HG03457 (cell line): ENCODE measurements around the gene SLC18A2.
"Not testable (repeated sequence)": the region's sequence is repeated elsewhere in the genome, so short reads cannot be mapped to it uniquely, and the experiment has no call there.

Source experiments
- ATAC-seq: cut with Tn5 transposase; IDR thresholded peaks from one replicate; pipeline ENCODE4 v1.9.1; 2021; ENCODE audit warnings: moderate number of reproducible peaks; ENCODE audit not compliant: unreplicated experiment

SLC18A2 gene

DNA sequence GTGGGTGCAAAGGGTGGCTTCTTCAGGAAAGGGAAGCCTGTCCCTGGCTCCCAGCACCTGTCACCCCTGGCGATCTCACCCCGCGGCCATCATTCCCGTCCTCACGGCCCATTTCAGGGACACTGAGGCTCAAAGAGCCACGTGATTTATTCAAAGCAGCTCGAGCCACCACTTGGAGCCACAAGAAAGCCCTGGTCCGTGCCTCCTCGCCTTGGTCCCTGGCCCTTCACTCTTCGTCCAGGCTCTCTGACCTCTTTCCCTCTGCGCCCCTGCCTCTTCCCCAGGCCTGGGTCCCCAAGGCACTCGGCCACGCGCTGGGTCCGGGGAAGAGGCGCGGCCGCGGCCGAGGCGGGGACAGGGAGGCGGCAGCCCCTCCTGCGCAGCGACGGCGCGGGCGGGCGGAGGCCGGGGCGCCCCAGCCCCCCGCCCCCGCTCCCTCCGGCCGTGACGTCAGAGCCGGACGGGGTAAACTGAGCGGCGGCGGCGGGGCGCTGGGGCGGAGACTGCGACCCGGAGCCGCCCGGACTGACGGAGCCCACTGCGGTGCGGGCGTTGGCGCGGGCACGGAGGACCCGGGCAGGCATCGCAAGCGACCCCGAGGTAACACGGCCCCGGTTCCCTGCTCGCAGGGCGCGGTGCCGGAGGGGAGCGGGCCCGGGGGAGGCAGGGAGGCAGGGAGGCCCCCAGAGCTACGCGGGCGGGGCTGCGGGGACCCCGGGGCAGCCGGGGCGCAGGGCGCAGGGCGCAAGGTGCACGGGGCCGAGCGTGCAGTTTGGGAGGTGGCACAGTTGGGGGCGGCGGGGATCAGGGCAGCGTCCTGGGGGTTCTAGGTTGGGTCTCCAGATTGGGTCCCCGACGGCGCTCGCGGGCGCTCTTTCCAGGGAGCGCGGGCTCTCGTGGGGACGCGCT is at the start of gene SLC18A2:
TSS of gene SLC18A2 (plus strand) at position 494 of the 909 bp plus-strand sequence. CDS start 580 bp downstream, outside the sequence.
- ATAC-seq: no peak

GRCh38 chr10:117197189-117197588 is 43.7 kb upstream of the SLC18A2 start, which contains the start of gene KCNK18:
TSS of gene KCNK18 (plus strand) at chr10:117197489. CDS start at chr10:117197489, 0 bp downstream.
- no peak for ATAC-seq

GRCh38 chr10:117198088-117198487 is 42.8 kb upstream of the SLC18A2 start:
- no peak for ATAC-seq

DNA sequence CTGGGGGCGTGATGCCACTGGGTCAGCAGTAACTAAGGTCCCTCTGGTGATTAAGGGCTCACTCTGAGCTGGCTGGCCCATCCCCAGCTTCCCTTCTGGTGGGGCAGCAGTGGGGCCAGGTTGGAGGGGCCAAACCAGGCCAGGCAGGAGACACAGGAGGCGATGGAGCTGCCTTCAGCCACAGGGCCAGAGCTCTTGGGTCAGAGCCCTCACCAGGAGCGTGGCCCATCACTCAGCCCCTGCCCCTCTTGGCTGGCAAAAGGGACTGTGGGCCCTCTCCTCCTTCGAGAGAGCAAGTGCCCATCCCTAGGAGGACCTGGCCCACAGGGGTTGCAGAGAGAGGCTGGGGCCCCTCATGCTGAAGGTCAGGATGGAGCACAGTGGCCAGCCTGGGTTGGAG is 39.1 kb upstream of the SLC18A2 start:
- ATAC-seq: no peak

GRCh38 chr10:117204316-117204715 is 36.6 kb upstream of the SLC18A2 start:
- no peak for ATAC-seq

GRCh38 chr10:117212176-117212575 is 28.7 kb upstream of the SLC18A2 start:
- no peak for ATAC-seq

- no peak for ATAC-seq
These were observed 26.5 kb upstream of the SLC18A2 start for GRCh38 chr10:117214401-117214800.

DNA sequence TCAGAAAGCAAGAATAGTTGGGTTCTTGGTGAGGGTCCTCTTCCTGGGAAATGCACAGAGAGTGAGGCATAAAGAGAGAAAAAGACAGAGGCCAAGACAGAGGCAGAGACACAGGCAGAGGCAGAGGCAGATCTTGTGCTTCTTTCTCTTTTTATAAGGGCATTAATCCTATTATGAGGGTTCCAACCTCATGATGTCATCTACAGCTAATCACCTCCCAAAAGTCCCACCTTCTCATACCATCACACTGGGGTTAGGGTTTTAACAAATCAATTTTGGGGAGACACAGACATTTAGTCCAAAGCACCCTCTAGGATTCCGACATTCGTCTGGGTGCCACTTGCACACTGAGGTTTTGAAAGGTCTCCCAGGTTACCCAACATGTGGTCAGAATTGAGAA is 25.8 kb upstream of the SLC18A2 start:
- ATAC-seq: no peak

DNA sequence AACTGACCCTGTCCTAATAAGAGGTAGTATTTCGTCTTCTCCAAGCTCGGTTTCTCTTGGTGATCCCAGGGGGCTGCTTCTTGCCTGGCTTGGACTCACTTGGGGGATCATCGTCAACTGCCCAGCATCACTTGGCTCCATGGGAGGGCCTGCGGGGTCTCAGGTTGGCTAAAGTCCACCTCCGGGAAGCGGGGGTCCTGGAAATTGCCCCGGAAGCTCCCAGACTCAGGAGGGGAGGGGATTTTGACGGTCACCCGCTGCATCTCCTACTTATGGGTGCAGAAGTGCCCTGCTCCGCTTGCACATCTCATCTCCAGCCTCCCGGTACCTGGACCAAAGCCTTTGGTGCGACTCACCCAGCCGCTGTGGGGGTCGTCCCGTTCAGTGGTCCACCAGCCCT is 24.9 kb upstream of the SLC18A2 start:
- no peak for ATAC-seq

GRCh38 chr10:117216611-117217195 is 24.2 kb upstream of the SLC18A2 start:
- ATAC-seq: no peak

DNA sequence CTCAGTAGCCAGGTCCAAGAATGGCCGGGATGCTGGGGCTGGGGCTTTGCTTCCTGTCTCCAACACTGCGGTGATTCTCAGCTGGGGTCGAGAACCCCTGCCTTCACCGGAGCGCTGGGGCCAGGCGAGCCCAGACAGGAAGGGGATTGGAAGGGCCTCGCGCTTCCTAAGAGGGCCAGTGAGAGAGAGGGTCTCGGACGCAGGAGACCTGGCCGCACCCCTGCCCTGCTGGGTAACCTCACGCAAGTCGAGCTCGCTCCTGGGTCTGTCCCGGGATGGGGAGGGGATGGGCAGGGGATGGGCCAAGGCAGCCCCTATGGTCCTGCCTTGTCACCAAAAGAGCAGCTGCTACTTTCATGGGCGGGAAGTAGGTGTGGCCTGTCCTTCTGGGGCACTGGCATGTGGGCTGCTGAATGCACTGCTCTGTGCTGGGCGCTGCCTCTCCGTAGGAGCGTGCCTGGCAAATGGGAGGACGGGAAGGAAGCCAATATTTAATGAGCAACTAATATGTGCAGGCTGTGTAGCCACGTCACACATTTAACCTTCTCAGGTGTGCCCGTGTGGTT is 23.6 kb upstream of the SLC18A2 start:
- ATAC-seq: peak; percentile 56

GRCh38 chr10:117218654-117219053 is 22.3 kb upstream of the SLC18A2 start:
- no peak for ATAC-seq

DNA sequence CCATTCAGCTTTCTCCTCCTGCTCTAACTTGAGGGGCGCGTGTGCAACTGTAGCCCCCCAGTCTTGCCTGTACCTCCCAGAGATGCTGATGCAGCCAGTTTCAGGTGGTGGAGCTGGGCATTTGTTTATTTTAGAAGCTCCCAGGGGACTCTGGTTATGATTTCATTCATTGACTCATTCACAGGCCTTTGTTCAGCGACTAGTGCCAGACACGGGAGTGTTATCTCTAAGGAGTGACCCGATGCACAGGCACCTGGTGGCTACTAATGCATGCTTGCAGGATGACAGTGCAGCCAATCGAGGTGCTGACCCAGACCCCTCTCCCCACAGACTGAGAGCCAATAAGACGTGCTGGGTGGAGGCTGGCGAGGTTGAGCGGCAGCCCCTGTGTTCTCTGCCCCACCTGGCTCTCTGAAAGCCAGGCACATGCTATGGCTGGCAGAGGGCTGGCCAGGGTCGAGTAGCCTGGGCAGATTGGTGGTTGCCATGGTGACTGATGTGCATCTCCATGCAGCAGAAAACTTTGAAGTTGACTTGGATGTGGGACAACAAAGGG is 19.7 kb upstream of the SLC18A2 start:
- no peak for ATAC-seq

- no peak for ATAC-seq
These were observed 18.4 kb upstream of the SLC18A2 start for GRCh38 chr10:117222552-117222951.

- ATAC-seq: no peak
These were observed 17.8 kb upstream of the SLC18A2 start for GRCh38 chr10:117222976-117223692.

DNA sequence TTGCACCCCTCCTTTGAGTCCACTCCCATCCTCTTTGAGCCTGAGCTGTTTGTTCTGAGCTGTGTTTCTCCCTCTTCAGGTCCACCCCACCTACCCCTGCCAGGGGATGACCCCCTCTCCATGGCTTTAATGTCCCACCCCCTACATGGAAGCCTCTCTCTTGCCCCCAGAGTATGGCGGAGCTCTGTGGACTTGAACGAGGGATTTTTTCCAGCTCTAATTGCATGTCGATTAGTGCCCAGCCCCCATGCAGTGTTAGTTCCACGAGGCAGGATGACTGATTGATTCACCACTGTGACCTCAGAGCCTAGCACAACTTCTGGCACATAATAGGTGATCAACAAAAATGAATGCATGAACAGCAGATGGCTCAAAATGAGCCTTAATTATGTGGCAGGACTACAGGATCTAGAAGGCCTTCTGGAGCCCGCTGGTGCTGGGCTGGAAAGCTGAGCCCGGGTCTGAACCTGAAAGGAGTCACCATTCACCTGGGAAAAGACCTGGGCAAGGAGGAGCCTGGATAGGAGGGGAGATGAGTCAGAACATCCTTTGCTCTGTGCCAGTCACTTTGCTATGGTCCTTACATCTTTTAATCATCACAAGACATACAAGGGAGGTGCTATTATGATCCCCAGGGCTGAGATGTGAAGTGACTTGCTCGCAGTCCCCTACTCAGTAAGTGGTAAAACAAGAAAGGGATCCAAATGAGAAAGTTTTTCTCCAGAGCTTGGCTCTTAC is 17.1 kb upstream of the SLC18A2 start:
- ATAC-seq: no peak

DNA sequence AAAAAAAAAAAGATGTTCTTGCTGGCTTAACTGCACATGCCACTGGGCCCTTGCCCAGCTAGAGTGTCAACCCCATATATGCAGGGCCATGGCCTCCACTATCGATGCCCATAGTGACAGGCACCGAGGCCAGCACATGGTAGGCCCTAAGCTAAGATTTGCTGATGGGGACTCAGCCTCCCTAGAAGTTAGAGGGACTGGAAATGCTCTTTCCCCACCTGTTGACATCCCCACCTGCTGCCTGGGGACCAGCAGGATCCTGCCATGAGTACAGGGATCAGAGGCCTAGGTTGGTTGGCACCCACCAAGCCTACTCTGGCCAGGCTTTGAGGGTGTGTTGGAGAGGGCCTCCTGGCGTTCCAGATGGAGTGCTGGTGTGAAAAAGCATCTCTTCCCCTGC is 16.0 kb upstream of the SLC18A2 start:
- ATAC-seq: no peak

GRCh38 chr10:117226813-117227451 is 14.0 kb upstream of the SLC18A2 start:
- ATAC-seq: no peak

DNA sequence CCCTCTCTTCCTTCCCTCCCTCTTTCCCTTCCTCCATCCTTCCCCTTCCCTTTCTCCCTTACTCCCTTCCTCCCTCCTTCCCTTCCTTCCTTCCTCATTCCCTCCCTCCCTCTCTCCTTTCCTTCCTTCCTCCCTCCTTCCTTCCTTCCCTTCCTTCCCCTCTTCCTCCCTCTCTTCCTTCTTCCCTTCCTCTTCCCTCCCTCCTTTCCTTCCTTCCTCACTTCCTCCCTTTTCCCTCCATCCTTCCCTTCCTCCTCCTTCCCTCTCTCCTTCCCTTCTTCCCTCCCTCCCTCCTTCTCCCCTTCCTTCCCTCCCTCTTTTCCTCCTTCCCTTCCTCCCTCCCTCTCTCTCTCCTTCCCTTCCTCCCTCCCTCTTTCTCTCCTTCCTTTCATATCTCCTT is 12.7 kb upstream of the SLC18A2 start:
- ATAC-seq: no peak

DNA sequence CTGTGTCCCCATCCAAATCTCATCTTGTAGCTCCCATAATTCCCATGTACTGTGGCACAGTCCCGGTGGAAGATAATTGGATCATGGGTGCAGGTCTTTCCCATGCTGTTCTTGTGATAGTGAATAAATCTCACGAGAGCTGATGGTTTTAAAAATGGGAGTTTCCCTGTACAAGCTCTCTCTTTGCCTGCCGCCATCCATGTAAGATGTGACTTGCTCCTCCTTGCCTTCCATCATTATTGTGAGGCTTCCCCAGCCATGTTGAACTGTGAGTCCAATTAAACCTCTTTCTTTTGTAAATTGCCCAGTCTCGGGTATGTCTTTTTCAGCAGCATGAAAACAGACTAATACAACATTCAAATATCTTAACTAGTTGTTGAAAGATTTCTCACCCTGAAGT is 10.8 kb upstream of the SLC18A2 start:
- ATAC-seq: not testable (repeated sequence)
